Mesendoderm (in vitro differentiated cells): Measurements from ENCODE around the gene COPS7A.
"Not testable (repeated sequence)": the region's sequence is repeated elsewhere in the genome, so short reads cannot be mapped to it uniquely, and the experiment has no call there.

Experiments
- DNase-seq: peaks from one replicate; pipeline ENCODE4 v3.0.0; 2013
- H2AK5ac ChIP-seq: 2 replicates; pipeline ENCODE4 v1.6.1; 2013; ENCODE audit warnings: low read length, inconsistent platforms
- H2BK120ac ChIP-seq: 2 replicates; pipeline ENCODE4 v1.6.1; 2013; ENCODE audit warnings: low read depth, mild to moderate bottlenecking, low read length, moderate library complexity, mixed read lengths
- H2BK15ac ChIP-seq: replicated peaks from 2 replicates; pipeline ENCODE4 v1.6.1; 2013; ENCODE audit warnings: low read depth, mild to moderate bottlenecking, moderate library complexity
- H2BK5ac ChIP-seq: 2 replicates; pipeline ENCODE4 v1.6.1; 2013; ENCODE audit warnings: low read length, inconsistent platforms
- H3K18ac ChIP-seq: 2 replicates; pipeline ENCODE4 v1.6.1; 2013; ENCODE audit warnings: mild to moderate bottlenecking, low read length, mixed read lengths
- H3K23ac ChIP-seq: one replicate; pipeline ENCODE4 v1.6.1; 2013; ENCODE audit warnings: low read length
- H3K27ac ChIP-seq: 2 replicates; pipeline ENCODE4 v1.5.1; 2013; ENCODE audit warnings: low read depth, mild to moderate bottlenecking, inconsistent platforms, low read length, moderate library complexity
- H3K27me3 ChIP-seq: 2 replicates; pipeline ENCODE4 v1.6.1; 2013; ENCODE audit warnings: low read length, control low read depth, mild to moderate bottlenecking, inconsistent platforms; ENCODE audit not compliant: insufficient read depth, poor library complexity
- H3K36me3 ChIP-seq: 2 replicates; pipeline ENCODE4 v1.6.1; 2013; ENCODE audit warnings: low read length, inconsistent platforms; ENCODE audit not compliant: control insufficient read depth, insufficient read depth
- H3K4ac ChIP-seq: one replicate; pipeline ENCODE4 v1.6.1; 2013; ENCODE audit warnings: low read depth, mild to moderate bottlenecking, low read length, moderate library complexity
- H3K4me1 ChIP-seq: 2 replicates; pipeline ENCODE4 v1.6.1; 2013; ENCODE audit warnings: low read depth, low read length, inconsistent platforms; ENCODE audit not compliant: control insufficient read depth
- H3K4me2 ChIP-seq: 2 replicates; pipeline ENCODE4 v1.6.1; 2013; ENCODE audit warnings: low read length
- H3K4me3 ChIP-seq: 2 replicates; pipeline ENCODE4 v1.5.1; 2013; ENCODE audit warnings: mild to moderate bottlenecking, low read length
- H3K56ac ChIP-seq: one replicate; pipeline ENCODE4 v1.6.1; 2013; ENCODE audit warnings: low read length
- H3K79me1 ChIP-seq: 2 replicates; pipeline ENCODE4 v1.6.1; 2013; ENCODE audit warnings: low read length, inconsistent platforms
- H3K79me2 ChIP-seq: 2 replicates; pipeline ENCODE4 v1.6.1; 2013; ENCODE audit warnings: mild to moderate bottlenecking, low read length; ENCODE audit not compliant: control insufficient read depth, insufficient read depth
- H3K9ac ChIP-seq: 2 replicates; pipeline ENCODE4 v1.6.1; 2013; ENCODE audit warnings: low read length, inconsistent platforms
- H4K5ac ChIP-seq: one replicate; pipeline ENCODE4 v1.6.1; 2013; ENCODE audit warnings: low read length
- H4K8ac ChIP-seq: one replicate; pipeline ENCODE4 v1.6.1; 2013; ENCODE audit warnings: low read depth, mild to moderate bottlenecking, control low read depth, low read length, moderate library complexity
- WGBS: extraction: QIAGEN DNeasy Blood & Tissue Kit; methylation state at CpG from one replicate; pipeline ENCODE4 v1.1.7; 2013; ENCODE audit warnings: low lambda C conversion rate, missing lambda C conversion rate; ENCODE audit not compliant: insufficient coverage; ENCODE audit errors: extremely low coverage; 5-methylcytosine and 5-hydroxymethylcytosine counted together

Gene COPS7A

GRCh38 chr12:6699989-6700645 lies 23.7 kb upstream of the COPS7A start:
- Histone ChIP-seq H3K9ac (peak overlapping the region; percentile 78), H2BK120ac (no peak overlapping the region), H3K79me2 (no peaks in the 10 kb centered on the region), H3K36me3 (no peaks in the 10 kb centered on the region), H3K79me1 (no peaks in the 10 kb centered on the region), H3K56ac (peak overlapping the region; percentile 91), H3K4me1 (peaks cover 5% of the 10 kb centered on the region), H3K4me2 (peak overlapping the region; percentile 61), H3K4ac (peak overlapping the region; percentile 57), H3K27me3 (peaks cover 6% of the 10 kb centered on the region), H3K18ac (peak overlapping the region; percentile 77), H2BK15ac (no peak overlapping the region), H2AK5ac (no peak overlapping the region), H2BK5ac (no peak overlapping the region), H4K8ac (no peak overlapping the region), H3K23ac (peak overlapping the region; percentile 68), H3K27ac (no peak overlapping the region), H3K4me3 (peak overlapping the region; percentile 64), H4K5ac (no peak overlapping the region)
- no CpG with 5 or more reads among the region's 65 CpGs for WGBS
- DNase-seq: peak; percentile 41

GRCh38 chr12:6700646-6701051 lies 23.2 kb upstream of the COPS7A start, which contains the start of gene PIANP:
Gene PIANP (minus strand): TSS chr12:6700815. CDS start chr12:6698061, 2,754 bp downstream.
- Histone ChIP-seq H3K18ac (peak within 1 kb of the TSS; percentile 77), H3K56ac (peak within 1 kb of the TSS; percentile 91), H2BK5ac (no peak within 1 kb of the TSS), H4K8ac (no peak within 1 kb of the TSS), H3K4ac (peak within 1 kb of the TSS; percentile 57), H3K36me3 (no peaks in the 10 kb centered on the region), H3K4me1 (peaks cover 5% of the 10 kb centered on the region), H3K27me3 (peaks cover 6% of the 10 kb centered on the region), H2BK15ac (no peak within 1 kb of the TSS), H4K5ac (no peak within 1 kb of the TSS), H3K9ac (peak within 1 kb of the TSS; percentile 78), H2AK5ac (no peak within 1 kb of the TSS), H3K23ac (peak within 1 kb of the TSS; percentile 68), H3K4me2 (peak within 1 kb of the TSS; percentile 95), H2BK120ac (no peak within 1 kb of the TSS), H3K4me3 (peak within 1 kb of the TSS; percentile 64), H3K79me1 (no peaks in the 10 kb centered on the region), H3K27ac (no peak within 1 kb of the TSS), H3K79me2 (no peaks in the 10 kb centered on the region)
- DNase-seq: no peak
- no CpG with 5 or more reads among the region's 43 CpGs for WGBS

- Histone ChIP-seq H3K36me3 (no peaks in the 10 kb centered on the region), H3K23ac (no peak overlapping the region), H2BK15ac (no peak overlapping the region), H3K4me3 (no peak overlapping the region), H3K18ac (peak overlapping the region; percentile 13), H3K79me2 (no peaks in the 10 kb centered on the region), H3K27me3 (peaks cover 6% of the 10 kb centered on the region), H3K56ac (peak overlapping the region; percentile 83), H3K4me1 (peaks cover 5% of the 10 kb centered on the region), H2BK120ac (no peak overlapping the region), H3K4ac (no peak overlapping the region), H3K27ac (no peak overlapping the region), H4K8ac (no peak overlapping the region), H2BK5ac (no peak overlapping the region), H3K79me1 (no peaks in the 10 kb centered on the region), H4K5ac (no peak overlapping the region), H2AK5ac (no peak overlapping the region), H3K9ac (peak overlapping the region; percentile 69), H3K4me2 (peak overlapping the region; percentile 95)
- peak; percentile 27 for DNase-seq
- no CpG with 5 or more reads among the region's 13 CpGs for WGBS
Observed at GRCh38 chr12:6701078-6701768, 22.6 kb upstream of the COPS7A start.

GRCh38 chr12:6703631-6704030 lies 20.2 kb upstream of the COPS7A start:
- Histone ChIP-seq H2AK5ac (no peak overlapping the region), H2BK5ac (no peak overlapping the region), H4K8ac (no peak overlapping the region), H3K23ac (no peak overlapping the region), H3K36me3 (no peaks in the 10 kb centered on the region), H3K27ac (no peak overlapping the region), H3K79me2 (no peaks in the 10 kb centered on the region), H3K27me3 (peaks cover 6% of the 10 kb centered on the region), H3K4me3 (no peak overlapping the region), H3K4me2 (no peak overlapping the region), H3K79me1 (no peaks in the 10 kb centered on the region), H2BK15ac (no peak overlapping the region), H3K9ac (peak overlapping the region; percentile 4), H3K56ac (peak overlapping the region; percentile 45), H3K4ac (no peak overlapping the region), H4K5ac (no peak overlapping the region), H2BK120ac (no peak overlapping the region), H3K4me1 (peaks cover 5% of the 10 kb centered on the region), H3K18ac (no peak overlapping the region)
- WGBS: no CpG with 5 or more reads among the region's 10 CpGs
- peak; percentile 84 for DNase-seq

- H3K27ac ChIP-seq, H3K18ac ChIP-seq, H2BK120ac ChIP-seq, H3K27me3 ChIP-seq, H3K4me1 ChIP-seq, H3K79me2 ChIP-seq, H4K8ac ChIP-seq, H3K36me3 ChIP-seq, H2BK15ac ChIP-seq, H4K5ac ChIP-seq, H3K4me2 ChIP-seq, H3K4ac ChIP-seq, H3K4me3 ChIP-seq, DNase-seq, H2AK5ac ChIP-seq, H3K23ac ChIP-seq, H3K56ac ChIP-seq, H3K9ac ChIP-seq, H2BK5ac ChIP-seq, H3K79me1 ChIP-seq: not testable (repeated sequence)
- no CpG with 5 or more reads among the region's 21 CpGs for WGBS
Observed at GRCh38 chr12:6708351-6708750, 15.5 kb upstream of the COPS7A start.
